GM19023 (cell line): Measurements from ENCODE around the gene ARHGAP11A.

Experiments used
- ATAC-seq: cut with Tn5 transposase; IDR thresholded peaks from one replicate; pipeline ENCODE4 v1.9.1; 2021; ENCODE audit warnings: mild to moderate bottlenecking, moderate library complexity; ENCODE audit not compliant: unreplicated experiment

The ARHGAP11A gene

DNA sequence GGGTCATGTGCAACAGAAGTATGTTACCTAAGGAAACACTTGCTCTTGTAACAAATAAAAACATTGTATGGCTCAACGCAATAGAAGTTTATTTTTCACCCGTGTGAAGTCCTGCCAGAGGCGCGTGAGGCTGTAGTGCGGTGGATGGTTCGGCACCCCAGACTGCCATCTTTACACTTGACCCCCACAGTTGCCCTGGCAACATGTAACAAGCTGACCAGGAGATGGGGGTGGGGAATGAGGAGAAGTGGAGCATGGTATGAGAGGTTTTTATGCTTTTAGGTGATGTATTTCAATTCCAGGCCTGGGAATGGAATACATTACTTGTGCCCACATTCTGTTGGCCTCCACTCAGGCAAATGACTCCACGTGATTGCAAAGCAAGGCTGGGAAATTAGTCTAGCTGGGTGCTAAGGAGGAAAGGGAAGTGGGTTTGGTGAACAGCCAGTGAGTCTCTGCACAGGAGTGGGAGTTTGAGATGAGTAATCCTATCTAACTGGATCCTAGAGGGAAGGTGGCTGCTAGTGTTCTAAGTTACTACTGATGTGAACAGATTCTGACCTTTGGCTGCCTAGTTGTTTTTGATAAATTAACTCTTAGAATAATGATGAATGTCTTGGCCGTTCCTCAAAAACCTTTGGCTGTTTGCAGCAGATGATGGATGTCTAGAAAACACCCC is 68.7 kb downstream of the ARHGAP11A start:
- ATAC-seq: no peak

DNA sequence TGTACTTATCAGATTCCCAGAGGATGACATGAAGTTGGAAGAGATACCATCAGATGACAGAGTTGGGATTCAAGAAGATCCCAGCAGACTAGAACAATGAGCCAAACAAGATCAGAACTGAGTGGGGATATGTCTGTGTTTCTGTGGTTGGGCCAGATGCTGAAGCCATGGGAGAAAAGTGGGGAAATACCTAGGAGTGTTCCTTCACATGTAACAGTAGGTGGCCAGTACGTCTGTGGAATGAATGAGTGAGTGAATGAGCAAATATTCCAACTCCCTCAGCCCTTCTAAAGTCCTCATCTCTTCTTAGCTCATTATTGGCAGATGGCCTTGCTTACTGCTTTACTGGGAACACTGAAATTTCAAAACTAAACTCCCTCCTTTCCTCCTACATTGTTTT is 70.3 kb downstream of the ARHGAP11A start:
- no peak for ATAC-seq

DNA sequence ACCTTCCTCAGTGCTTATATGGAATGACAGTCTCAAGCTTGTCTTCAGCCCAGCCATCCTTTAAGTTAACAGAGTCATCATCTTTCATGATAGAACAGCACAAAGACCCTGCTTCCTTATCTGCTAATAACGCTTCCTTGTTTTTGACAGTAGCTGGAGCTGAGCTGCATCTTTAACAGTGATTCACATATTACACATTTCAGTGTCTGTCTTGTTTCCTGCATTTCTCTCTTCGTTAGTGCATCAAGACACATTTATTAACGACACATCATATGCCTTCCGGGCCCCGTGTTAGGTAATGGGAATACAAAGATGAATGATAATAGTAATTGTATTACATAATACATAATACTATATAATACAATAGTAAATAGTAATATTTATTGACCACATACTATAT is 72.3 kb downstream of the ARHGAP11A start:
- ATAC-seq: no peak

DNA sequence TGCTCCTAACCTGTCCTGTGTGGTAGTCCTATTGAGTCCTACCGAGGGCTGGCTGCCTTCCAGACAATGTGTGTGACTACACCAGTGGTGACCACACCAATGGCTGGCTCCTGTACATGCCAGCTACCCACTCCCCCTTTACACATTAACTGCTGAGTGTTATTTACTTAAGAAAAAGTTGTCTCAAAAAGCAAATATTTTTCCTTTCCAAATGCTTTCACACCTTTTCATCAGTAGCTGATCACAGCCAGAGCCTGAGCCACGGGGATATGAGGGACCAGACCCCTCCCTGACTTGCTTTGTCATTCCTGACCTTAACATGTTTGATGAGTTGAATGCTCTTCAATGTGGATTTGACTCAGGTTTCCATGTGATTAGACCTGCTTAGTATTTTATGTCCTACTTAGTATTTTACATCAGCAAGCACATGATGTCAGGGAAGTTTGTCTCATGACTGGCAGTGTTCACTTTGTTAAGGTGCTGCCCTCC is 72.9 kb downstream of the ARHGAP11A start:
- ATAC-seq: no peak
